GM19463 (cell line): ENCODE measurements around the gene SYT14.
"Not testable (repeated sequence)": the region's sequence is repeated elsewhere in the genome, so short reads cannot be mapped to it uniquely, and the experiment has no call there.

Experiments used
- ATAC-seq: cut with Tn5 transposase; IDR thresholded peaks from one replicate; pipeline ENCODE4 v1.9.1; 2021; ENCODE audit warnings: mild to moderate bottlenecking, moderate library complexity; ENCODE audit not compliant: unreplicated experiment

The SYT14 gene

DNA sequence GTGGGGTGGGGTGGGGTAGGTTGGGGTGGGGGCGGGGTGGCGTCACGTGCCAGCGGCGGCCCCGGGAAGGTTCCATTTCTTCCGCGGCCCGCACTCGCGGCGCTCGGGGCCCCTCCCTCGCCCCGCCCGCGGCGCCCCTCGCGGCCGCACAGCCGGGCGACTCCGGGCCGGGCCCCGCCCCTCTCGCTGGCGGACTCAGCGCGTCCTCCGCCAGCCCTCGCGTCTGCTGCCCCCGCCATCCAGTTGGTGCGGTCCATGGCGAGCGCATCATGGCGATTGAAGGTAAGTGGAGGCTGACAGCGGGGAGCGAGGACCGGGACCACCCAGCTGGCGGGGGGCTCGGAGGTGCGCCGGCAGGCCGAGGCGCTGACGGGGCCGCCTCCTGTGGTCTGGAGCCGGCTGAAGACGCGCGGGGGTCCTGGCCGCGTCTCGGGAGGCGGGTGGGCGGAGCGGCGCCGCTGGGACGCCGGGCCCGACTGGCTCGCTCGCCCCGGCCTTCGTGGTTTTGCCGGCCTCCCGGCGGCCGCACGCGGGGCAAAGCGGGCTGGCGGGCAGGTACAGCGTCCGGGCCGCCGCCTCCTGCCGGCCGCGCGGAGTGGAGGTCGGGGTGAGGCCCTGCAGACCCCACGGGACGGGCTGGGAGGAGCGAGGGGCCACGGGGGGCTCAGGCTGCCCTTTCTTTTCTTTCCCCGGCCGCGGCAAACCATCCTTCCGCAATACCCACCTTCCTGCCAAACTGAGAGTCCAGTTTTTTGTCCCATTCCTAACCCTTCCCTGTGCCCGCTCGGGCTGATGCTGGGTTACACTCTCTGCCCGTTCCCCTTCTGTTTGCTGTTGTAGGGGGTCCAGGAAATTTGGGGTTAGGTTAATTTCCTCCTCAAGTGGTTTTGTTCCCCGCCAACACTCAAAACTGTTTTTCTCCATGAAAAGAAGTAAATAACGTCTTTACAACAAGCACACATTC, at the start of gene SYT14:
SYT14 (plus strand) TSS at position 222 of the 964 bp plus-strand sequence; CDS start at position 270, 48 bp downstream.
- ATAC-seq = no peak

- not testable (repeated sequence) for ATAC-seq
Observed at GRCh38 chr1:209888291-209889076, 49.5 kb upstream of the SYT14 start.

DNA sequence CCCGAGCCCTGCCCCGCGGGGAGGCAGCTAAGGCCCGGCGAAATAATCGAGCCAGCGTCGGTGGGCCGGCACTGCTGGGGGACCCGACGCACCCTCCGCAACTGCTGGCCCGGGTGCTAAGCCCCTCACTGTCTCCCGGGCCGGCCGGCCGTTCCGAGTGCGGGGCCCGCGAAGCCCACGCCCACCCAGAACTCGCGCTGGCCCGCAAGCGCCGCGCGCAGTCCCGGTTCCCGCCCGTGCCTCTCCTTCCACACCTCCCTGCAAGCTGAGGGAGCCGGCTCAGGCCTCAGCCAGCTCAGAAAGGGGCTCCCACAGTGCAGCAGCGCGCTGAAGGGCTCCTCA, 49.0 kb upstream of the SYT14 start:
- no peak for ATAC-seq

- no peak for ATAC-seq
Observed at GRCh38 chr1:209890641-209891330, 47.2 kb upstream of the SYT14 start.

GRCh38 chr1:209893751-209894150, 44.3 kb upstream of the SYT14 start:
- ATAC-seq = no peak

DNA sequence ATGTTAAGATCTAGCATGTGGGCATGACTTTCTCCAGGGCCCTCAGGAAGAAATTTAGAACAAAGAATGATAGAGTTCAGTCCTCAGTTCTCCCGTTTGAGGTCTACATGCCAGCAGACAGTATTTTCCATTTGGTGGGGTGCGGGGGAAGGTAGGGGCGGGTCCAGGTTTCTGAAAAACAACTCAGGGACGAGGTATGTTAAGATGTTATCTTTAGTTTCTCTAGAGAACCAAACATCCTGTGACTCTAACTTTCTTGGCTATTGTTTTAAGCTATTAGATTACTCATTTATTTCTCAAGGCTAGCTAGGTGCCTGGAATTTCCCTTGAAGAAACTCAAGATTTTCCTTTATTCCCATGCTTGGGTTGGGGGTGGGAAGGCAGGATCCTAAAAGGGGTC, 42.3 kb upstream of the SYT14 start:
- ATAC-seq = no peak

- ATAC-seq = no peak
Observed at GRCh38 chr1:209896346-209896745, 41.7 kb upstream of the SYT14 start.

DNA sequence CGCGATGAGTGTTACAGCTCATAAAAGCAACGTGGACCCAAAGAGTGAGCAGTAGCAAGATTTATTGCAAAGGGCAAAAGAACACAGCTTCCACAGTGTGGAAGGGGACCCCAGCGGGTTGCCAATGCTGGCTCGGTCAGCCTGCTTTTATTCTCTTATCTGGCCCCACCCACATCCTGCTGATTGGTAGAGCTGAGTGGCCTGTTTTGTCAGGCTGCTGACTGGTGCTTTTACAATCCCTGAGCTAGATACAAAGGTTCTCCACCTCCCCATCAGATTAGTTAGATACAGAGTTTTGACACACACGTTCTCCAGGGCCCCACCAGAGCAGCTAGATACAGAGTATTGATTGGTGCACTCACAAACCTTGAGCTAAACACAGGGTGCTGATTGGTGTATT, 39.7 kb upstream of the SYT14 start:
- ATAC-seq = not testable (repeated sequence)

GRCh38 chr1:209898851-209899250, 39.2 kb upstream of the SYT14 start:
- ATAC-seq = not testable (repeated sequence)

DNA sequence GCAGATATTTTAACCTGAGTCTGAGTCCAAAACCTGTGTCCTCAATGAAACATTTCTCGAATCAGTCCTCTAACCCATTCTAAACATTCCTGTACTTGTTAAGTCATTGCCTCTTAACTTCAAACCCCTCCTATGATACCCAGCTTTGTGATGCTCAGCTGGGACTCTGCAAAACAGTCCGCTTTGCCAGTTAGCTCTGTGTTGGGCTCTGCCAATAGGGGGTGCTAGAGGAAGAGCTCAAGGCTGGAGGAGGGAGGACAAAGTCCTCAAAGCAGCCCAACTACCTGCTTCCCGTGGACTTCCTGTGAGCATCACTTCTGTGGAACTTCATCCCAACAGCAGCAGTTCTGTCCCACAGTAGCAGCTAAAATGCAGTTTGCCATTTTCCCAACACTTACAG, 38.1 kb upstream of the SYT14 start:
- ATAC-seq = no peak

DNA sequence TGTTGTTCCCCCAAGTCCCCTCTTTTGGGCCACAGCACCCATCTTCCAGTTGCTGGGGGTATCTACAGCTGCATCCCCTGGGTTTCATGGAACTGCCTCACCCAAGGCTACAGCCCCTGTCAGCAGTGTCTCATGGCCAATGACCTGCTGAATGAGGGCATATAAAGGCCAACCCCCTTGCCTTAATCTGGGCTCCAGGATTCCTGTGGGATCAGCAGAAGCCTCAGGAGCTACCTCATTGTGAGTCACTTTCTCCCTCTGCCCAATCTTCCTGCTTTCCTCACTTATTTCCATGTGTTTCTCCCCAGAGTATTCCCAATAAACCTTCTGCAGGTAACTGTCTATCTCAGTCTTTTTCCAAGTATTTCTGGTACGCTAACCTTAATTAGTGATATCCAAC, 37.3 kb upstream of the SYT14 start:
- ATAC-seq = no peak

GRCh38 chr1:209901211-209901610, 36.8 kb upstream of the SYT14 start:
- no peak for ATAC-seq

DNA sequence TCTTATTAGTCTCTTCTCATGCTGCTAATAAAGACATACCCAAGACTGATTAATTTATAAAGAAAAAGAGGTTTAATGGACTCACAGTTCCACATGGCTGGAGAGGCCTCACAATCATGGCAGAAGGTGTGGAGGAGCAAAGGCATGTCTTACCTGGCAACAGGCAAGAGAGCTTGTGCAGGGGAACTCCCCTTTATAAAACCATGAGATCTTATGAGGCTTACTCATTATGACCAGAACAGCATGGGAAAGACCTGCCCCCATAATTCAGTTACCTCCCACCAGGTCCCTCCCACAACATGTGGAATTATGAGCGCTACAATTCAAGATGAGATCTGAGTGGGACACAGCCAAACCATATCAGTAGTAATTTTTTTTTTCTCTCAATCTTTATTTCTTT, 33.2 kb upstream of the SYT14 start:
- not testable (repeated sequence) for ATAC-seq

DNA sequence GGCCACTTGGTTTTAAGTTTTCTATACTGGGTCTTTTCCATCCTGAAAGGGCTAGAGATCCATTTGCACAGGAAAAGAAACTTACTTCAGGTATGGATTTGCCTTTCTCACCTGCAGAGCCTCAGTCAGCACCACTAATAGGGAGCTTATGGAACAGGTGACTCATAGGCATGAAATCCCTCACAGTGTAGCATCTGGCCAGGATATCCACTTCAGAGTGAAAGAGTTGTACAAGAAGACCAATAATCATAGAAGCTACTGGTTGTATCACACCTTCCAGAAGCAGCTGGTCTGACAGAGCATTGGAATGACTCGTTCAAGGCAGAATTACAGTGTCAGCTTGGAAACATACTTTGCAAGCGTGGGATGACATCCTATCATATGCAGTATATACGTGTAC, 26.3 kb upstream of the SYT14 start:
- ATAC-seq = no peak

GRCh38 chr1:209912306-209912705, 25.7 kb upstream of the SYT14 start:
- ATAC-seq = no peak

DNA sequence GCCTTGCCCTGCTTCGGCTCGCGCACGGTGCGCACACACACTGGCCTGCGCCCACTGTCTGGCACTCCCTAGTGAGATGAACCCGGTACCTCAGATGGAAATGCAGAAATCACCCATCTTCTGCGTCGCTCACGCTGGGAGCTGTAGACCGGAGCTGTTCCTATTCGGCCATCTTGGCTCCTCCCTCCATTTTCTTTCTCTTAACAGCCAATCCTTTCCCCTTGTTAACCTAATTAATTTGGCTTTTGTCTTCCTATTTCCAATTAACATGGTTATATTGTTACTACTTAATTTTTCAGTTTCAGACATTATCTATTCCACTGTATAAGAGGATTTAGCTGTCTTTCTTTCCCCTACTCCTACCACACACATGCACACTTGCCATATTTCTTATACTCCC, 18.4 kb upstream of the SYT14 start:
- not testable (repeated sequence) for ATAC-seq

DNA sequence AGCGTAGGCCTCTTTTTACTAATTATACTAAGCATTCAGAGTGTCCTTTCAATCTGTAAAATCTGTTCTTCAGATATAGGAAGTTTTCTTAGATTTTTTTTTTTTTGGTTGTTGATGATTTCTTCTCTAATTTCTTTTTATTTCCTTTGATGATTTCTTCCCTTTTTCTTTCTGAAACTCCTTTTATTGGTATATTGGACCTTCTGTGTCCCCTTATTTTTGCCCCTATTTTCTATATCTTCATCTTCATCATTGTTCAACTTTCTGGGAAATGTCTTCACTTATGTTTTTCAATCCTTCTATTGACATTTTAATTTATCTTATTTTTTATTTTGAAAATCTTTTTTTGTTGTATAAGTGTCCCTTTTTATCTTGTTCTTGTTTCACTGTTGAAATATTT, 17.2 kb upstream of the SYT14 start:
- no peak for ATAC-seq

DNA sequence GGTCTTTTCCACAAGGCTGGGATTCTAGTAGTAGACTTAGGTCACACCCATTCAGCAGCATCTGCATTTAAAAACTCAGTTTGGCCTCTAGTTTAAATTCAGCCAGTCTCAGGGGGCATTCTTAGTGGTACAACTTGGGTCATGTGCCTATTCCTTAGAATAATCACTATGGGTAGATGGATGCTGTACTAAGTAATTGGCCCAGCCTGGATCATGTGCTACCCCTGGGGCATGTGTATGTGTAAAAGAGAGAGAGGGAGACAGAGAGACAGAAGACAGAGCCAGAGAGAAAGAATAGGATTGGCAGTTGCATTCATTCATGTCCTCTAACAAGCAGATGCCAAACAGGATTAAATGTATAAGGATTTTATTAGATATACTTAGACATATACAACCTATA, 13.6 kb upstream of the SYT14 start:
- no peak for ATAC-seq

DNA sequence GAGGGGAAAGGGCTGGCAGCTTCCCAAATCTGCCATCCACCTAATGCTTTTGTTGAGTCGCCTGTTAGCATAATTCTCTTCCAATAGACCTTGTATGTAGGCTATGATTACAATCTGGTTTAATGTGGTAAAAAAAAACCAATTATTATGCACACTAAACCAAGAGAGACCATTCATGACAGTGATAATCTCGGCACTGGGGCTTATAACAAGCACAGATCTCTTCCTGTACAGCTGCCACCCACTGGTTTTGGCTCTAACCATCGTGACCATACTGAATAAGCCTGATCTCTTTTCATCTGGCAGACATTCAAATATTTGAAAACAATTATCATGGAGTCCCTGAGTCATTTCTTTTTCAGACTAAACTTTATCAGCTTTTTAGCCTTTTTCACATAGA, 12.0 kb upstream of the SYT14 start:
- no peak for ATAC-seq

- ATAC-seq = no peak
Observed at GRCh38 chr1:209927466-209927865, 10.6 kb upstream of the SYT14 start.

- ATAC-seq = no peak
Observed at GRCh38 chr1:209929751-209930150, 8.3 kb upstream of the SYT14 start.
